NCI-H69 (cell line): ENCODE data around the gene FBXL7.
A peak's percentile ranks its signal among the peaks of the same experiment; 100 is the strongest.
"Not testable (repeated sequence)": the region's sequence is repeated elsewhere in the genome, so short reads cannot be mapped to it uniquely, and the experiment has no call there.

Experiments used
- DNase-seq: peaks from one replicate; lab custom pipeline; 2025; lab: John Stamatoyannopoulos, UW

The FBXL7 gene

GRCh38 chr5:15819617-15820016 is 319.6 kb downstream of the FBXL7 start:
- DNase-seq, result no peak

DNA sequence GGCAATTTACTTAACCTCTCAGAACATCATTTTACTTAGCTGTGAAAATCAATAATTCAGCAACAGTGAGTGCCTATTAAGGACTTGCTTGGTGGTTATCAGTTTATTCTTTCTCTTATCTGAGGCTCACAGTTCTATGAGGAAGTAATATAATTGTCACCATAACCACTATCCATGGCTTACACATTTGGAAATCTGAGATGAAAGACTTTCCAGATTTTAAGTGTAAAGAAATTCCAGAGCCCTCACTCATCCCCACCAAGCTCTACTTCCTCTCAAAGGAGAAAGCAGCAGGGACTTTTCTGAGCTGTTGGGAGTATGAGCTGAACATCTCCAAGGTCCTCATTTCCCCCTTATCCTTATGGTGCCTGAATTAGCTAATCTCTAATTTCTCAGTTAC is 321.5 kb downstream of the FBXL7 start:
- DNase-seq, result no peak

- DNase-seq, result no peak
Measured at GRCh38 chr5:15823398-15823797, 323.4 kb downstream of the FBXL7 start.

GRCh38 chr5:15827741-15828140 is 327.8 kb downstream of the FBXL7 start:
- DNase-seq, result peak; percentile 54

DNA sequence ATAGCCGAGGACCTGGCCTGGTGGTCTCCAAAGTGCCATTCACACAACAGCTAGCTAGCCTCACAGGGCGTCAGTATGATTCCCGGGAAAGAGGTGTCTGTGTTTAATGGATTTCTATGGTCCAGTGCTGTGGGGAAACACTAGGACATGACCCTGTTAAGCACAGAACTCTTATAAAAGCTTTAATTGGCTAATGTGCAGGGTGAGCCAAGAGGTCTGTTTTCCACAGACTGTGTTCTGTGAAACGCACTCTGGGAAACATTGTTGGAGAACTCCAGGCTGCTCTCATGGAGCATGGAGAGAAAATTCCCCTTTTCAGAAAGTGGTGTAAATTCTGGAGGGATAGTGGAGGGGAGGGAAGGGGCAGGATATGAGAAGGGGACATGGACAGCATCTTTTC is 331.4 kb downstream of the FBXL7 start:
- no peak for DNase-seq

DNA sequence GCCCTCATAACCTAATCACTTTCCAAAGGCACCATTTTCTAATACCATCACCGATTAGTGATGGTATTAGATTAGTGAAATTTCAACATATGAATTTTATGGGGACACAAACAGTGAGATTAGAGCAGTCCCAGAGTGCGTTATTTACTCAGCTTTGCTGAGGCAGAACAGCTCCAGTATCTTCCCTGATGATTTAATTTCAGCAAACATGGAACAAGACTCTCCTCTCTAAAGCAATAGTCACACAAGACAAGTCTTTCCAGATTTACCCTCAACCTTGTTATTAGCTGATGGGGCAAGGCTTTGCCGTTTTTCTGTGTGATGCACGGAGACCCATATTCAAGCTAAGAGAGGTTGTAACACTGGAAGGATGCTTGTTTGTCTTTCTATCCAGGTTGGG is 333.4 kb downstream of the FBXL7 start:
- no peak for DNase-seq

- DNase-seq, result peak; percentile 82
Measured at GRCh38 chr5:15834596-15835245, 334.7 kb downstream of the FBXL7 start.

DNA sequence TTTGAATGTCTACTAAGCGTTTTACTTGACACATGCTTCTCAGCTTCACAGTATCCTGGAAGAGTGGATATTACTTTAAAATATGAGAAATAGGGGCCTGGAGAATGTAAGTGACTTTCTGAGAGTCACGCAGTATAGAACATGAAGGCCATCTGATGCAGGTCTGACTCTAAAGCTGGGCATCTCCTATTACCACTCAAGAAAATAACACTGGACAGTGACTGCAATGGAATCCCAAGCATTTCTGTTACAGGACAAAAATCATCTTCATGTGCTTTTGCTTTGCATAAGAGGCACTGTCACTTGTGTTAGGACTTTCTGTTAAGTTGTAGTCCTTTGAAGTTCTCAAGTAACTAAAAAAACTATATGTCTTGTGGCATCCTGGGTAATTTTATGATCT is 335.5 kb downstream of the FBXL7 start:
- DNase-seq, result no peak

GRCh38 chr5:15837551-15838289 is 337.7 kb downstream of the FBXL7 start:
- no peak for DNase-seq

- peak; percentile 35 for DNase-seq
Measured at GRCh38 chr5:15844253-15844652, 344.3 kb downstream of the FBXL7 start.

DNA sequence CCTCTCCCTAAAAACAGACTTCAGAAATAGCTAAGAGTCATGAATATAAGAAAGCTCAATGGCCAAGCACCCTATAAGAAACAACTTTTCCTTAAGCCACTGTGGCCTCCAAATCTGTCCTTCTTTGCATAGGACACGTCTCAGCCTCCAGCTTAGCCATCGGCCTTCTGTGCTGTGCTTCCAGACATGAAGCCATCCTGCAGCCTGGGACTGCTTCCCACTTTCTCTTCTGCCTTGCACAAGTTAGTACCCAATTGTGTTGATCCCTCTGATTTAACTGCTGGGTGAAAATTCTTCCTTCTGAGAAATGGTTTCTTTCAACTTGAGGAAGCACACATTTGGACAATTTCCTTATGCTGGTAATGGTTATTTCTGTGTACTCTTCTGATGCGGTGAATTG is 344.9 kb downstream of the FBXL7 start:
- no peak for DNase-seq

DNA sequence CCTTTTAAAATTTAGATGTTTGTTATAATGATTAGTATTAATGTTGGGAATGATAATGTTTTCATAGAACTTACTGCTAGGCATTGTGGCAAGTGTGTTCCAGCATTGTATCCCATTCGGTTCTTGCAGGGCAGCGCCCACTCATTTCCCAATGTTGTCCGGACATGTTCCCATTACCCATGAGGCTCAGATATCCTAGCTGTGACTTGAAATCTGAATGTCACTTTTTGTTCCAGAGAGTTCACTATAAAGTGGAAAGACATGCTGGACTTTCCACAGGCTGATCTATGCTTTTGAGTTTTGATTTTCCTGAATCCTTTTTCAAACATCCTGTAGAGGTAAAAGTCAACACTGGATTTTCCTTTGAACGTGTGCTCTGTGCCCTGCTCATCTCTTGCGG is 350.6 kb downstream of the FBXL7 start:
- no peak for DNase-seq

GRCh38 chr5:15850939-15851341 is 351.0 kb downstream of the FBXL7 start:
- DNase-seq, result peak; percentile 31

- no peak for DNase-seq
Measured at GRCh38 chr5:15852217-15852616, 352.2 kb downstream of the FBXL7 start.

DNA sequence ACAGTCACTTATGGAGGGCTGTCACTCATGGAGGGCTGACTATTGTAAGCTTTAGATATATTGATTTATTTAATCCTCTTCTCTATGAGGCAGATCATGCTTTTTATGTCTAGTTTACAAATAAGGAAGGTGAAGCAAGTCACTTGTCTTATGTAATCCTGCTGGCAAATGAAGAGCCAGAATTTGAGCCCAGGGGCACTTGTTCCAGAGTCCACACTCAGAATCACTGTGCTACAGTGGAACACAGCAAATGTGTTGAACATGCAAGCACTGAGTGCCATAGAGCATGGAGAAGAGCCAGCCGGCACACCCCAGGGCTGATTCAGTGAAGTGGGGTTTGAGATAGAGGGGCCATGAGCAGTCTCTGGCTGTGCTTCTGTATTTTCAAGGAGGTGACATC is 353.0 kb downstream of the FBXL7 start:
- no peak for DNase-seq

- DNase-seq, result peak; percentile 14
Measured at GRCh38 chr5:15858326-15858725, 358.3 kb downstream of the FBXL7 start.

DNA sequence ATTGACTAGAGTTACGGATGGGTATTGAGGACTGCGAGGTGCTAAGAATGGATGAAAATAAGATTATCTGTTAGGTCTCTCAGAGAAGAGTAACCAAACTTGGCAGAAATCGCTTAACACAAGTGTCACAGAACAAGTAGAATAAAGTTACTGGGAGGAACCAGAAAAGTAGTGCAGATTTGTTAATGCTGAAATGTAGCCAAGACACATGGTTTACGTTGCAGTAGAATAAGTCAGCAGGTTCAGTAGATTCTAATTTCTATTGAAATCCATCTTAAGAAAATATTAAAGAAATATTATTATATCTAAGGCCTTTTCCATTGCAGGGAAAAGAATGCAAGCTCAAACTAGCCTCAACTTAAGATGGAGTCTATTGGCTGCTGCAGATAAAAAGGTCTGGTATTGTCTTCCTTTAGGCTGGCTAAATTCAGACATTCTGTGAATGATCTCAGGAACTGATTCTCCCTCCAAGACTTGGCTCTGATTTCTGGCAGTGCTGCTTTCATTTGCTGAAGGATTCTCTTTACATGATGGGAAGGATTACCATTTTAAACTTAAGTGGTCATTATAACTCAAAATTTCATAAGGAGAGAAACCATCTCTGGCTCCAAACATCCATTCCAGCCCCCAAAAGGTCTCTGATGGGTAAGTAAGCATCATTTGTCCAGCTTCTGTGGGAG is 364.7 kb downstream of the FBXL7 start:
- no peak for DNase-seq

GRCh38 chr5:15872259-15872658 is 372.3 kb downstream of the FBXL7 start:
- DNase-seq, result not testable (repeated sequence)

DNA sequence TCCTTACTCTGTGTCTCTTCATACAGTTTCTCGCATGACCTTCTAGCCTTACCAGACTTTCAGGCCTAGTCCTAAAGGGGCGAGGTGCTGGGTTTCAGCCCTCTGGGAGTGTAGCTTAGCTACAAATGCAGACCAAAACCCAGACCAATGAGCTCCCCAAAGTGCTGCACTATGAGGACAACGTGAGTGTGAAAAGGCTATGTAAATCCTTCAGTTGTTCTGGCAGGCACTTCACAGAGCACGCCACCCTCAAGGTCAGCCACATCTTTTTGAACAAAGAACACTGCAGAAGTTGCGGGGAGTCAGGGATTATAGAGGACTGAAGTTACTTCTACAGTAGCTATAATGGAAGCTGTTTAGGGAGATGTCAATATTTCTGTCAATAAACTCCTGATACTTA is 377.9 kb downstream of the FBXL7 start:
- DNase-seq, result no peak

DNA sequence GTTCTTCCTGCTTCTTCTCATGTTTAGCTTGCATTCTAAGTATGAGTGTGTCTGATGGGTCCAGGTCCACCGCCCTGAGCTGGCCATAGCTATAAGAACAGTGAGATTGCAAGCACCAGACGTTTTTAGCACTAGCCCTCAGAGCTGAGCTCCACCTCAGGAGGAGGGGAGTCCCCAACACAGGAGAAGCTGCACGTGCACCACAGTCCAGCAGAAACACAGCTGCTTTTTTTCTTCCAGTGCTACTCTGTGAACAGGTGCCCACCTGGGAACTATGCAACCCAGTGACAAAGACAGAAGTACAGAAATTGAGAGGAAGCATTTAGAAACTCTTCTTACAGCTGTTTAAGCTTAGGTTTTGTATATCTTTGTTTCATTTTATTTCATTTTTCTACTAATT is 380.2 kb downstream of the FBXL7 start:
- DNase-seq, result no peak

DNA sequence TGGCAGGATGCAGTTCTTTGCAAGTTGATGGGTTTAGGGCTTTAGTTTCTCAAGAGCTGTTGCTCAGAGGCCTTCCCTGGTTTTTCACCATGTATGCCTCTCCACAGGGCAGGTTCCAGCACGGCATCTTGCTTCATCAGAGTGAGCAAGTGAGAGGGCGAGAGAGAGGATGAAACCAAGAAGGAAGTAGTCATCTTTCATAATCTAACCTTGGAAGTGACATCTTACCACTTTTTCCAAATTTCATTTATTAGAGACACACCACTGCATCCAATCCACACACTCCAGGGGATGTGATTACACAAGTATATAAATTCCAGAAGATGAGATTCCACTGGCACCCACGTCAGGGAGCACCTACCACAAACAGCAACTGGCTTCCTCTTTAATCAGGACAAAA is 385.2 kb downstream of the FBXL7 start:
- no peak for DNase-seq

DNA sequence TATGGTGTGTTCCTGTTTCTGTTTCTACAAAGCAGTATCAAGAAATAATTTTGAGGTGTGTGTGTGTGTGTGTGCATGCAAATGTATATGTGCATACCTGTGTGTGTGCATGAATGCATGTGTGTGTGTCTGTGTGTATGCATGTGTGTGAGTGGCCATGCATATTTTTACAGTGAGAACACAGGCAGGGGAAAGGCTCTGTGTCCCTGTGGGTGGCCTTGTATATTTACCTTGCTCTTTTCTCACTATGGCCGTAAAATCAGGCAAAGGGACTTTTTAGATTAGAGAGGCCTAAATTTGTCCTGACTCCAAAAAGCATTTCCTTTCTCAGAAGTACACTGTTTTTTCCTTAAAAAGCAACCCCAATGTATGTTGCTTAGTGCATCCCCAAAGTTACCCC is 386.2 kb downstream of the FBXL7 start:
- peak; percentile 15 for DNase-seq

DNA sequence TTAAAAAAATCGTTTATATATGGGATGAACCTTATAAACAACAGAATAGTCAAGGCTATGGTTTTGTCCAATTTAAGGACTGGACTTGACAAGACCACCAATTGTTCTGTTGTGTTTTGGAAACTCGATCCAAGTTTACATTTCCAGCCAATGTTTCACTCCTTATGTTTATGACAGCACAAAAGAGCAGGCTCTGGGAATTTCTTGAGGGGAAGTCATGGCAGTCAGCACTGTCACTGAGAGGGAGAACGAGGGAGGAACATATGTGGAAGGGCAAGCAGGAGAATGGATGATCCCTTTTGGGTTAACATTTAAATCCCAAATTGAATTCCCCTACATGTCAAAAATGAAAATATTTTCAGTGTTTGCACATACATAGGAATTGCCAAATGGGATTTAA is 387.1 kb downstream of the FBXL7 start:
- peak; percentile 22 for DNase-seq
